BLaER1 (cell line): ENCODE results near the gene NETO2.
"Not testable (repeated sequence)": the region's sequence is repeated elsewhere in the genome, so short reads cannot be mapped to it uniquely, and the experiment has no call there.

Source experiments
- H3K27ac ChIP-seq: shearing (Covaris generic); formaldehyde crosslinking; 2 replicates; pipeline ENCODE4 v1.8.1; 2022
- H3K27me3 ChIP-seq: shearing (Covaris generic); formaldehyde crosslinking; 2 replicates; pipeline ENCODE4 v1.8.1; 2022
- H3K36me3 ChIP-seq: shearing (Covaris generic); formaldehyde crosslinking; 2 replicates; pipeline ENCODE4 v1.8.1; 2022
- H3K4me1 ChIP-seq: shearing (Covaris generic); formaldehyde crosslinking; 2 replicates; pipeline ENCODE4 v1.8.1; 2022
- H3K4me2 ChIP-seq: shearing (Covaris generic); formaldehyde crosslinking; 2 replicates; pipeline ENCODE4 v1.8.1; 2022
- H3K4me3 ChIP-seq: shearing (Covaris generic); formaldehyde crosslinking; 2 replicates; pipeline ENCODE4 v1.8.1; 2022
- H3K9ac ChIP-seq: shearing (Covaris generic); formaldehyde crosslinking; 2 replicates; pipeline ENCODE4 v1.8.1; 2022
- H3K9me3 ChIP-seq: shearing (Covaris generic); formaldehyde crosslinking; 2 replicates; pipeline ENCODE4 v1.8.1; 2022
- H4K20me1 ChIP-seq: shearing (Covaris generic); formaldehyde crosslinking; 2 replicates; pipeline ENCODE4 v1.8.1; 2022
- Cebpa-rat ChIP-seq: shearing (Covaris generic); IDR thresholded peaks from 2 replicates; pipeline ENCODE4 v1.8.1; 2022

NETO2 gene

GRCh38 chr16:47150067-47150466 lies 6.3 kb upstream of the NETO2 start:
- Histone ChIP-seq H3K27ac (no peak overlapping the region), H4K20me1 (no peaks in the 10 kb centered on the region), H3K4me3 (no peak overlapping the region), H3K9me3 (peaks cover 20% of the 10 kb centered on the region), H3K4me2 (no peak overlapping the region), H3K27me3 (peaks cover 7% of the 10 kb centered on the region), H3K9ac (no peak overlapping the region), H3K4me1 (no peaks in the 10 kb centered on the region), H3K36me3 (peaks cover 23% of the 10 kb centered on the region)
- TF ChIP-seq Cebpa-rat = no peak

- Histone ChIP-seq H3K27ac (no peak overlapping the region), H3K9ac (peak overlapping the region; percentile 87)
Observed at GRCh38 chr16:47144559-47144877, 773 bp upstream of the NETO2 start.

GRCh38 chr16:47142821-47143676 lies 696 bp downstream of the NETO2 start:
- TF ChIP-seq Cebpa-rat = no peak
- H3K9me3 ChIP-seq = no peaks in the 10 kb centered on the region
- H3K27ac ChIP-seq = peak overlapping the region; percentile 93
- no peaks in the 10 kb centered on the region for H3K36me3 ChIP-seq
- H3K4me2 ChIP-seq = peak overlapping the region; percentile 89
- peaks cover 19% of the 10 kb centered on the region for H3K4me1 ChIP-seq
- H3K9ac ChIP-seq = peak overlapping the region; percentile 87
- H4K20me1 ChIP-seq = peaks cover 47% of the 10 kb centered on the region
- peaks cover 42% of the 10 kb centered on the region for H3K27me3 ChIP-seq
- H3K4me3 ChIP-seq = peak overlapping the region; percentile 78

More at GRCh38 chr16:47144559-47144877, 773 bp upstream of the NETO2 start:
- H3K4me3 ChIP-seq = peak overlapping the region; percentile 78
- no peaks in the 10 kb centered on the region for H3K36me3 ChIP-seq
- no peak for TF ChIP-seq Cebpa-rat
- peaks cover 42% of the 10 kb centered on the region for H3K27me3 ChIP-seq
- peak overlapping the region; percentile 89 for H3K4me2 ChIP-seq
- peaks cover 34% of the 10 kb centered on the region for H4K20me1 ChIP-seq
- peaks cover 13% of the 10 kb centered on the region for H3K4me1 ChIP-seq
- no peaks in the 10 kb centered on the region for H3K9me3 ChIP-seq

- Histone ChIP-seq H3K4me3 (peak overlapping the region; percentile 78), H3K9me3 (no peaks in the 10 kb centered on the region), H3K27ac (peak overlapping the region; percentile 93), H4K20me1 (peaks cover 53% of the 10 kb centered on the region), H3K9ac (peak overlapping the region; percentile 87), H3K36me3 (no peaks in the 10 kb centered on the region), H3K4me2 (peak overlapping the region; percentile 89), H3K27me3 (peaks cover 42% of the 10 kb centered on the region), H3K4me1 (peaks cover 19% of the 10 kb centered on the region)
- TF ChIP-seq Cebpa-rat = no peak
Observed at GRCh38 chr16:47142486-47142820, 1.3 kb downstream of the NETO2 start.

GRCh38 chr16:47141773-47142485 lies 1.8 kb downstream of the NETO2 start:
- Histone ChIP-seq H3K9ac (peak overlapping the region; percentile 87; the same call in 1 of the 2 replicates), H3K9me3 (no peaks in the 10 kb centered on the region), H3K4me1 (peaks cover 19% of the 10 kb centered on the region), H3K4me3 (peak overlapping the region; percentile 78), H3K27me3 (peaks cover 42% of the 10 kb centered on the region), H3K36me3 (no peaks in the 10 kb centered on the region), H3K4me2 (peak overlapping the region; percentile 89), H4K20me1 (peaks cover 59% of the 10 kb centered on the region), H3K27ac (no peak overlapping the region)
- TF ChIP-seq Cebpa-rat = no peak

- Histone ChIP-seq H4K20me1 (peaks cover 61% of the 10 kb centered on the region), H3K36me3 (no peaks in the 10 kb centered on the region), H3K4me1 (peaks cover 28% of the 10 kb centered on the region), H3K4me2 (0 out of 2 replicates have a peak overlapping the region, but pooled peaks have one; percentile 89), H3K4me3 (no peak overlapping the region), H3K27ac (no peak overlapping the region), H3K27me3 (peaks cover 39% of the 10 kb centered on the region), H3K9ac (no peak overlapping the region), H3K9me3 (no peaks in the 10 kb centered on the region)
- no peak for TF ChIP-seq Cebpa-rat
Observed at GRCh38 chr16:47140686-47141085, 3.1 kb downstream of the NETO2 start.

GRCh38 chr16:47139561-47140185 lies 4.1 kb downstream of the NETO2 start:
- H4K20me1 ChIP-seq = peaks cover 65% of the 10 kb centered on the region
- no peak overlapping the region for H3K9ac ChIP-seq
- peaks cover 31% of the 10 kb centered on the region for H3K27me3 ChIP-seq
- H3K4me1 ChIP-seq = peaks cover 28% of the 10 kb centered on the region
- no peak for TF ChIP-seq Cebpa-rat
- H3K27ac ChIP-seq = no peak overlapping the region
- H3K4me2 ChIP-seq = no peak overlapping the region
- no peaks in the 10 kb centered on the region for H3K9me3 ChIP-seq
- no peaks in the 10 kb centered on the region for H3K36me3 ChIP-seq
- H3K4me3 ChIP-seq = no peak overlapping the region

- H3K4me2 ChIP-seq, H3K36me3 ChIP-seq, H3K4me3 ChIP-seq, H3K9ac ChIP-seq, H3K27ac ChIP-seq, H3K9me3 ChIP-seq: not testable (repeated sequence)
- Histone ChIP-seq H3K4me1 (peaks cover 20% of the 10 kb centered on the region), H4K20me1 (peaks cover 78% of the 10 kb centered on the region), H3K27me3 (peaks cover 13% of the 10 kb centered on the region)
Observed at GRCh38 chr16:47137925-47138324, 5.8 kb downstream of the NETO2 start.

- Histone ChIP-seq H3K27ac (no peak overlapping the region), H3K4me2 (peak overlapping the region; percentile 29), H3K4me3 (no peak overlapping the region), H3K9ac (no peak overlapping the region), H3K36me3 (no peaks in the 10 kb centered on the region; the same call in 1 of the 2 replicates), H3K27me3 (no peaks in the 10 kb centered on the region), H3K4me1 (peaks cover 15% of the 10 kb centered on the region), H3K9me3 (no peaks in the 10 kb centered on the region), H4K20me1 (peaks cover 76% of the 10 kb centered on the region)
- TF ChIP-seq Cebpa-rat = no peak
Observed at GRCh38 chr16:47136099-47136842, 7.5 kb downstream of the NETO2 start.
